SU-DHL-6 (cell line): ENCODE results near the gene RUVBL2.

ENCODE experiments used
- H2AFZ ChIP-seq: fragments of 200-600 bp; sonication (generic); 2 replicates; pipeline ENCODE4 v1.6.1; 2014; ENCODE audit warnings: low read depth, mild to moderate bottlenecking, moderate library complexity, mixed read lengths, antibody characterized with exemption, low read length; ENCODE audit not compliant: severe bottlenecking
- H3F3A ChIP-seq: fragments of 200-600 bp; shearing (Covaris generic); 2 replicates; pipeline ENCODE4 v1.6.0; 2016; ENCODE audit warnings: antibody characterized with exemption, mild to moderate bottlenecking; ENCODE audit not compliant: insufficient read depth
- H3K27ac ChIP-seq: fragments of 200-600 bp; sonication (generic); 2 replicates; pipeline ENCODE4 v1.5.1; 2016; ENCODE audit warnings: low read depth, mild to moderate bottlenecking, low read length, moderate library complexity, mixed read lengths
- H3K27me3 ChIP-seq: fragments of 200-600 bp; sonication (generic), shearing (Covaris generic); 2 replicates; pipeline ENCODE4 v1.6.0; 2014; ENCODE audit warnings: mild to moderate bottlenecking, low read length
- H3K36me3 ChIP-seq: fragments of 200-600 bp; sonication (generic); 2 replicates; pipeline ENCODE4 v1.6.1; 2014; ENCODE audit warnings: mild to moderate bottlenecking, low read length, mixed read lengths
- H3K4me2 ChIP-seq: fragments of 300-600, 200-600 bp; shearing (Covaris generic), sonication (generic); 2 replicates; pipeline ENCODE4 v1.6.0; 2014; ENCODE audit warnings: low read length, low read depth, mild to moderate bottlenecking; ENCODE audit not compliant: poor library complexity, severe bottlenecking
- H3K4me3 ChIP-seq: fragments of 200-600 bp; sonication (generic); 2 replicates; pipeline ENCODE4 v1.5.1; 2014; ENCODE audit warnings: antibody characterized with exemption, low read length, mild to moderate bottlenecking, mixed read lengths; ENCODE audit not compliant: insufficient read depth, poor library complexity, severe bottlenecking
- H3K79me2 ChIP-seq: fragments of 200-600 bp; sonication (generic); 2 replicates; pipeline ENCODE4 v1.6.1; 2014; ENCODE audit warnings: mild to moderate bottlenecking, low read length, moderate library complexity; ENCODE audit not compliant: insufficient read depth
- H3K9ac ChIP-seq: fragments of 200-600 bp; sonication (generic); 2 replicates; pipeline ENCODE4 v1.7.0; 2014; ENCODE audit warnings: mild to moderate bottlenecking, low read length
- H3K9me2 ChIP-seq: fragments of 200-600 bp; sonication (generic); replicated peaks from 2 replicates; pipeline ENCODE4 v1.6.1; 2014; ENCODE audit warnings: low read length; ENCODE audit not compliant: insufficient read depth
- H3K9me3 ChIP-seq: fragments of 200-600 bp; sonication (generic); 2 replicates; pipeline ENCODE4 v1.6.1; 2014; ENCODE audit warnings: low read length, mixed read lengths; ENCODE audit not compliant: insufficient read depth
- H4K20me1 ChIP-seq: fragments of 200-600 bp; sonication (generic); 2 replicates; pipeline ENCODE4 v1.6.1; 2014; ENCODE audit warnings: low read depth, mild to moderate bottlenecking, antibody characterized with exemption, low read length, moderate library complexity, mixed read lengths
- CTCF ChIP-seq: fragments of 200-600 bp; sonication (generic); IDR thresholded peaks from one replicate; pipeline ENCODE4 v1.5.1; 2017; ENCODE audit warnings: antibody characterized with exemption, mild to moderate bottlenecking, low read length, moderate library complexity; ENCODE audit not compliant: insufficient read depth, poor library complexity, severe bottlenecking
- EZH2phosphoT487 ChIP-seq: fragments of 200-600 bp; sonication (generic), shearing (Covaris generic); conservative IDR thresholded peaks from 2 replicates; pipeline ENCODE4 v1.6.1; 2018; ENCODE audit warnings: mild to moderate bottlenecking, antibody characterized with exemption, low read length, moderate library complexity, mixed read lengths

The RUVBL2 gene

GRCh38 chr19:48968813-48969218 lies 24.9 kb upstream of the RUVBL2 start:
- no peaks in the 10 kb centered on the region for H3K36me3 ChIP-seq
- H3K9me2 ChIP-seq, result no peaks in the 10 kb centered on the region
- no peak overlapping the region for H2AFZ ChIP-seq
- no peak overlapping the region for H3K27ac ChIP-seq
- H3K79me2 ChIP-seq, result peaks cover 14% of the 10 kb centered on the region
- TF ChIP-seq EZH2phosphoT487 (no peak), CTCF (no peak)
- no peaks in the 10 kb centered on the region for H3K27me3 ChIP-seq
- peaks cover 34% of the 10 kb centered on the region for H3F3A ChIP-seq
- H3K4me2 ChIP-seq, result no peak overlapping the region
- H4K20me1 ChIP-seq, result no peaks in the 10 kb centered on the region
- H3K9me3 ChIP-seq, result no peaks in the 10 kb centered on the region
- no peak overlapping the region for H3K9ac ChIP-seq
- H3K4me3 ChIP-seq, result no peak overlapping the region

GRCh38 chr19:48969276-48970138 lies 24.2 kb upstream of the RUVBL2 start:
- TF ChIP-seq EZH2phosphoT487 (no peak), CTCF (no peak)
- H3K27me3 ChIP-seq, result no peaks in the 10 kb centered on the region
- no peaks in the 10 kb centered on the region for H3K36me3 ChIP-seq
- H3F3A ChIP-seq, result peaks cover 27% of the 10 kb centered on the region
- H3K9me2 ChIP-seq, result no peaks in the 10 kb centered on the region
- no peak overlapping the region for H2AFZ ChIP-seq
- H4K20me1 ChIP-seq, result no peaks in the 10 kb centered on the region
- no peaks in the 10 kb centered on the region for H3K9me3 ChIP-seq
- H3K79me2 ChIP-seq, result peaks cover 14% of the 10 kb centered on the region
- no peak overlapping the region for H3K4me3 ChIP-seq
- H3K9ac ChIP-seq, result no peak overlapping the region
- no peak overlapping the region for H3K4me2 ChIP-seq
- H3K27ac ChIP-seq, result no peak overlapping the region

- Histone ChIP-seq H3K36me3 (no peaks in the 10 kb centered on the region), H3K9me2 (no peaks in the 10 kb centered on the region), H3K27ac (no peak overlapping the region), H4K20me1 (no peaks in the 10 kb centered on the region), H3K9me3 (no peaks in the 10 kb centered on the region), H3F3A (peaks cover 25% of the 10 kb centered on the region), H3K27me3 (no peaks in the 10 kb centered on the region), H3K4me3 (no peak overlapping the region), H3K79me2 (peaks cover 13% of the 10 kb centered on the region), H3K9ac (no peak overlapping the region), H3K4me2 (no peak overlapping the region), H2AFZ (no peak overlapping the region)
- TF ChIP-seq CTCF (no peak), EZH2phosphoT487 (no peak)
Measured at GRCh38 chr19:48970139-48970766, 23.4 kb upstream of the RUVBL2 start.
